ENCODE data around the gene SERPIND1.

Gene SERPIND1

GRCh38 chr22:20811171-20811570 lies 37.3 kb downstream of the SERPIND1 start:
- intact Hi-C loops (cut with DNase I; ENCODE audit: low total_unique reads): no loop called here
- Histone ChIP-seq H3K4me1 (no peaks in the 10 kb centered on the region), H3K36me3 (peaks cover 76 to 86% (median 81%) of the 10 kb centered on the region in 3 donors), H3K9me3 (no peaks in the 10 kb centered on the region), H3K27me3 (no peaks in the 10 kb centered on the region), H3K27ac (no peak overlapping the region), H3K4me3 (no peak overlapping the region)
- no peak for TF ChIP-seq CTCF (IDR thresholded peaks at IDR 0.05)
- peak in 1 of 2 donors; percentile 4 for DNase-seq

- Histone ChIP-seq H3K27me3 (no peaks in the 10 kb centered on the region), H3K9me3 (no peaks in the 10 kb centered on the region), H3K4me1 (no peaks in the 10 kb centered on the region), H3K36me3 (peaks cover 76 to 86% (median 81%) of the 10 kb centered on the region in 3 donors), H3K27ac (no peak overlapping the region), H3K4me3 (no peak overlapping the region)
- intact Hi-C loops (cut with DNase I; ENCODE audit: low total_unique reads): no loop called here
- no peak for DNase-seq
- no peak for TF ChIP-seq CTCF (IDR thresholded peaks at IDR 0.05)
Observed at GRCh38 chr22:20811971-20812660, 38.2 kb downstream of the SERPIND1 start.

- no peaks in the 10 kb centered on the region for H3K27me3 ChIP-seq
- no peak for DNase-seq
- H3K36me3 ChIP-seq: peaks cover 73 to 81% (median 81%) of the 10 kb centered on the region in 3 donors
- TF ChIP-seq CTCF (IDR thresholded peaks at IDR 0.05): no peak
- no peaks in the 10 kb centered on the region for H3K4me1 ChIP-seq
- intact Hi-C loops (cut with DNase I; ENCODE audit: low total_unique reads): no loop called here
- H3K9me3 ChIP-seq: no peaks in the 10 kb centered on the region
- no peak overlapping the region for H3K4me3 ChIP-seq
- H3K27ac ChIP-seq: no peak overlapping the region
Observed at GRCh38 chr22:20813056-20813455, 39.1 kb downstream of the SERPIND1 start.

GRCh38 chr22:20814221-20814808 lies 40.4 kb downstream of the SERPIND1 start:
- no peaks in the 10 kb centered on the region for H3K27me3 ChIP-seq
- H3K27ac ChIP-seq: no peak overlapping the region
- H3K4me3 ChIP-seq: no peak overlapping the region
- no peak for TF ChIP-seq CTCF (IDR thresholded peaks at IDR 0.05)
- intact Hi-C loops (cut with DNase I; ENCODE audit: low total_unique reads): no loop called here
- H3K9me3 ChIP-seq: no peaks in the 10 kb centered on the region
- no peaks in the 10 kb centered on the region for H3K4me1 ChIP-seq
- DNase-seq: no peak
- H3K36me3 ChIP-seq: peaks cover 70 to 83% (median 81%) of the 10 kb centered on the region in 3 donors

- Histone ChIP-seq H3K9me3 (no peaks in the 10 kb centered on the region), H3K4me1 (no peaks in the 10 kb centered on the region), H3K36me3 (peaks cover 66 to 84% (median 82%) of the 10 kb centered on the region in 3 donors), H3K27ac (no peak overlapping the region), H3K4me3 (no peak overlapping the region), H3K27me3 (no peaks in the 10 kb centered on the region)
- no peak for TF ChIP-seq CTCF (IDR thresholded peaks at IDR 0.05)
- peak in 1 of 2 donors; percentile 17 for DNase-seq
- intact Hi-C loops (cut with DNase I; ENCODE audit: low total_unique reads): no loop called here
Observed at GRCh38 chr22:20815477-20816050, 41.7 kb downstream of the SERPIND1 start.

Measured in tibial artery (tissue), 4 donors.